HTR-8/SVneo (cell line): ENCODE measurements around the gene EIF4G1.

ENCODE experiments used
- DNase-seq: peaks from one replicate; pipeline ENCODE4 v3.0.0; 2011; ENCODE audit warnings: low spot score, mixed read lengths; ENCODE audit not compliant: insufficient read length
- FAIRE-seq: peaks from 2 replicates; lab custom pipeline; 2011; peaks lifted over from hg19 to GRCh38; lab: Jason Lieb, UNC

EIF4G1 gene

DNA sequence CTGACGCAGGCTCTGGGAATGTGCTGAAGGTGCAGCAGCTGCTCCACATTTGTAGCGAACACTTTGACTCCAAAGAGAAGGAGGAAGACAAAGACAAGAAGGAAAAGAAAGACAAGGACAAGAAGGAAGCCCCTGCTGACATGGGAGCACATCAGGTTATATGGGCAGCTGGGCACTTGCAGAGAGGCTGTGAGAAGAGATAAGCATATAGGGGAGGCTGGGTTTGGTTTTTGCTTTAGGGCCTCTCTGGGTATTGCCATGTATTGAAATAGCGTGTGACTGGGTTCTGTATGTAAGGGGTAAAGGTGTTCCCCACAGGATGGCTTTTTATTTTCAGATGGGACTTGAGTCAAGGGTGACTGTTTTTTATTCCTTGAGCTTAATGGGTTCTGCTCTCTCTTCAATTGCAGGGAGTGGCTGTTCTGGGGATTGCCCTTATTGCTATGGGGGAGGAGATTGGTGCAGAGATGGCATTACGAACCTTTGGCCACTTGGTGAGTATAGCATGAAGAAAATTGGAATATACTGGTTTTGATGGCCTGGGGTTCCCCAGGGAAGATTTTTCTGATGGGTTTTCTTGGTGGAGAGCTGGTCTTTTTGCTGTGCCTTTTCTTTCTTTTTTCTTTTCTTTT is 7.9 kb upstream of the EIF4G1 start:
- no peak for DNase-seq
- no peak for FAIRE-seq

- DNase-seq (no peak), FAIRE-seq (no peak)
These were observed 6.5 kb upstream of the EIF4G1 start for GRCh38 chr3:184307915-184308314.

- DNase-seq (no peak), FAIRE-seq (no peak)
These were observed 5.7 kb upstream of the EIF4G1 start for GRCh38 chr3:184308744-184309143.

GRCh38 chr3:184311633-184312032 is 2.8 kb upstream of the EIF4G1 start:
- FAIRE-seq = no peak
- no peak for DNase-seq

DNA sequence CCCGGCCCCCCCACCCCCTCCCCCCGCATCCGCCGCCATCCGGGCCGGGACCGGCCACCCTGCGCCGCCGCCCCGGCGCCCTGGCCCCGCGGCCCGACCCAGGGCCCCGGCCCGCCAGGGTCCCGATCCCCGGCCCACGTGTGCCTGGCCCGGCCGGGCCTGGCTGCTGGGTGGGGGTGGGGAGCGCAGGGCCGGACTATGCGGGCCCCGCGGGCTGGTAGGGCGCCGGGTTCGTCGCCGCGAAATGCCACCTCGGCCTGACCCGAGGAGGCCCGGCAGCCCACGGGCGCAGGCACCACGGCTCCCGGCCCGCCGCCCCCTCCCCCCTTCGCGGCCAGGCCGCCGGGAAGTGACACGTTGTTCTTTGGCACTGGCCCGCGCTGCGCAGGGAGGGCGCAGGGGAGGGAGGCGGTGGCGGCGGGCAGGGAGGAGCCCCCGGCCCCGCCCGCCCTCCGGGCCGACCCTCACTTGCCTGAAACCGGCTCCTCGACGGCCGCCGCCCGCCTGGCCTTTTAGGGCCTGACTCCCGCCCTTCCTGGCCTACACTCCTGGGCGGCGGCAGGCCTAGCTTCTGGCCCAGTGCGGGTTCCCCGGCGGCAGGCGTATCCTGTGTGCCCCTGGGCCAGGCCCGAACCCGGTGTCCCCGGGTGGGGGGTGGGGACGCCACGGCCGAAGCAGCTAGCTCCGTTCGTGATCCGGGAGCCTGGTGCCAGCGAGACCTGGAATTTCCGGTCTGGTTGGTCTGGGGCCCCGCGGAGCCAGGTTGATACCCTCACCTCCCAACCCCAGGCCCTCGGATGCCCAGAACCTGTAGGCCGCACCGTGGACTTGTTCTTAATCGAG is 515 bp downstream of the EIF4G1 start:
- FAIRE-seq = no peak
- no peak for DNase-seq

GRCh38 chr3:184315543-184315867 is 1.1 kb downstream of the EIF4G1 start:
- FAIRE-seq = no peak
- no peak for DNase-seq

- no peak for FAIRE-seq
These were observed 1.7 kb downstream of the EIF4G1 start for GRCh38 chr3:184315871-184316661.

DNA sequence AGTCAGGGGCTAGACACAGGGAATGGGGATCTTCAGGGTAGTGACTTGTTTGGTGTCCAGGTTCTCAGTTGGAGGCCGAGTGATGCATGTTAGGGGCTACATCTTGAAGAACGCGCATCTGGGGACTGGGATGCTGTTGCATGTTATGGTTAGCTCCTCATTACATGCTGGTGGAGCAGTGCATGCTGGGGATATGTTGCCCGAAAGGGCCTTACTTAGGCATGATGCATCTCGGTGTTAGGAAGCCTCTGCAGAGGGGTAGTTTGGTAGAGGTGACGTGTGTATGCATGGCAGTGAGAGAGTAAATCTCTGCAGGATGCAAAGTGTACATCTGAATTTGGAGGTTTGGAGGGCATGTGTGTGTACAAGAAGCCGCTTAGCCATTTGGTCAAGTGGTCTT is 2.4 kb downstream of the EIF4G1 start:
- FAIRE-seq (no peak), DNase-seq (no peak)

More at GRCh38 chr3:184315871-184316661, 1.7 kb downstream of the EIF4G1 start:
- no peak for DNase-seq

DNA sequence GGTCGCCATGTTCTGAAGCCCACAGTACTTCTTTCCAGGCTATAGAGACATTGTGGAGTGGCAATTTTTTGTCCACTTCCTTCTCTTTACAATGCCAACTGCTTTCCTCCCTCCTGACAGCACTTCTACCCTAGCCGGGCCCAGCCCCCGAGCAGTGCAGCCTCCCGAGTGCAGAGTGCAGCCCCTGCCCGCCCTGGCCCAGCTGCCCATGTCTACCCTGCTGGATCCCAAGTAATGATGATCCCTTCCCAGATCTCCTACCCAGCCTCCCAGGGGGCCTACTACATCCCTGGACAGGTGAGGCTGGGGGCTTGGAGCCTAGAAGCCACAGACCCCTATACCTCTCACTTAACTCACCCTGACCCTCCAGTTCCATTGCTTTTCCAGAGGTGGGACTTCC is 2.8 kb downstream of the EIF4G1 start:
- no peak for DNase-seq
- FAIRE-seq = no peak

GRCh38 chr3:184320104-184320445 is 5.7 kb downstream of the EIF4G1 start:
- DNase-seq = peak; percentile 96
- FAIRE-seq = peak; percentile 67

GRCh38 chr3:184321666-184322065 is 7.3 kb downstream of the EIF4G1 start:
- FAIRE-seq (no peak), DNase-seq (no peak)

- FAIRE-seq (no peak), DNase-seq (no peak)
These were observed 8.5 kb downstream of the EIF4G1 start for GRCh38 chr3:184322731-184323487.

DNA sequence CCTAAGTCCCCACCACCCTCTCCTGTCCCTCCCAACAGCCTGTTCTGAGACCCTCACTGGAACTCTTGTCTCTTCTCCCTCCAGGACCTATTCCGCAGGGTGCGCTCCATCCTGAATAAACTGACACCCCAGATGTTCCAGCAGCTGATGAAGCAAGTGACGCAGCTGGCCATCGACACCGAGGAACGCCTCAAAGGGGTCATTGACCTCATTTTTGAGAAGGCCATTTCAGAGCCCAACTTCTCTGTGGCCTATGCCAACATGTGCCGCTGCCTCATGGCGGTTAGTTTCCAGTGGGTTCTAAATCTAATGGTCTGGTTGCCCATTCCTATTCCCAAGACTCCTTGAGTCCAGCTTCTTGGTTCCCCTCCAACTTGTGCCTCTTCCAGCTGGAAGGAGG is 9.3 kb downstream of the EIF4G1 start:
- FAIRE-seq (no peak), DNase-seq (no peak)

- FAIRE-seq (no peak), DNase-seq (no peak)
These were observed 10.9 kb downstream of the EIF4G1 start for GRCh38 chr3:184325269-184325668.

DNA sequence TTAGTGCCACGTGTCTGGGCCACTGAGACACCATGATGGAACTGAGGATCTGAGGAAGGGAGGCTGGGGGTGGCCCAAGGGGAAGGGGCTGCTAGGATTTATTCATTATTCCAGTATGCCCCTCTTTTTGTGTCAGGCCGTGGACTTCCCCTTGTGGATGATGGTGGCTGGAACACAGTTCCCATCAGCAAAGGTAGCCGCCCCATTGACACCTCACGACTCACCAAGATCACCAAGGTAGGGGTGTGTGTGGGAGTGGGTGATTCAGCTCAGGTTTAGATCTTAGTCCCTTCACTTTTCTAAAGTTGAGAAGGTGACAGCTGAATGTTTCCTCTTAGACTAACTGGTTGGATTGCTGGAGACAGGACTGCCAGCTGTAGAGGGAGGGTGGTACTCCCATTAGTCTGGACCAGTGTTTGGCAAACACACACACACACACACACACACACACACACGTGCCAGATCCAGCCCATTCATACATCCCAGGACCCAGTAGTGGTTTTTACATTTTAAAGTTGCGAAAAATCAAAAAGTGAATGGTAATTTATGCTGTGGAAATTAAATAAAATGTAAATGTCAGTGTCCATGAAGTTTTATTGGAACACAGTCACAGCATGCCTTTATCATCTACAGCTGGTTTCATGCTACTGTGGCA is 11.4 kb downstream of the EIF4G1 start:
- FAIRE-seq (no peak), DNase-seq (no peak)

GRCh38 chr3:184327171-184327570 is 12.8 kb downstream of the EIF4G1 start:
- DNase-seq (no peak), FAIRE-seq (no peak)

- DNase-seq (no peak), FAIRE-seq (no peak)
These were observed 14.1 kb downstream of the EIF4G1 start for GRCh38 chr3:184328516-184328915.

- FAIRE-seq (no peak), DNase-seq (peak; percentile 63)
These were observed 18.1 kb downstream of the EIF4G1 start for GRCh38 chr3:184332370-184333090.

GRCh38 chr3:184333190-184333589 is 18.8 kb downstream of the EIF4G1 start:
- DNase-seq = no peak

More at GRCh38 chr3:184333190-184333589, 18.8 kb downstream of the EIF4G1 start:
- FAIRE-seq = no peak
